Common myeloid progenitor, CD34-positive (primary cell): ENCODE measurements around the gene GPER1.
A peak's percentile ranks its signal among the peaks of the same experiment; 100 is the strongest.

Experiments used
- CTCF ChIA-PET: fragments of 350-600 bp; sonication (Branson Sonifier 250); formaldehyde crosslinking; loops from one replicate; lab custom pipeline; 2021; ENCODE audit warnings: antibody characterized with exemption; lab: Charles Lee
- POLR2A ChIA-PET: fragments of 350-600 bp; sonication (Branson Sonifier 250); formaldehyde crosslinking; loops from one replicate; lab custom pipeline; 2021; ENCODE audit warnings: antibody characterized with exemption; lab: Charles Lee
- DNase-seq, 3 donors: peaks; one replicate each; pipeline versions ENCODE4 v3.0.0 to v3.0.0-alpha.2; 2013
- H3K27ac ChIP-seq, 2 experiments: 1 replicate in 1 of 2; 2 replicates in 1 of 2; pipeline ENCODE4 v1.7.0; 2013; ENCODE audit warnings: inconsistent platforms in 2 of 2, low read length in 2 of 2, mild to moderate bottlenecking in 2 of 2, low read depth in 1 of 2, moderate library complexity in 1 of 2; ENCODE audit not compliant: severe bottlenecking in 2 of 2, insufficient read depth in 1 of 2, poor library complexity in 1 of 2
- H3K27me3 ChIP-seq, 5 experiments: replicated peaks in 2 of 5; 1 replicate in 3 of 5; 2 replicates in 2 of 5; pipeline versions ENCODE4 v1.6.1 to v1.7.0; 2013; ENCODE audit warnings: low read length in 4 of 5, mild to moderate bottlenecking in 2 of 5, moderate library complexity in 2 of 5, inconsistent platforms in 1 of 5; ENCODE audit not compliant: insufficient read depth in 5 of 5, control insufficient read depth in 4 of 5
- H3K36me3 ChIP-seq, 4 experiments: 1 replicate in 2 of 4; 2 replicates in 2 of 4; pipeline versions ENCODE4 v1.6.1 to v1.7.0; 2013; ENCODE audit warnings: low read length in 3 of 4, control low read depth in 1 of 4, mild to moderate bottlenecking in 1 of 4; ENCODE audit not compliant: control insufficient read depth in 4 of 4, insufficient read depth in 4 of 4
- H3K4me1 ChIP-seq, 4 experiments: 1 replicate in 3 of 4; 2 replicates in 1 of 4; pipeline versions ENCODE4 v1.6.1 to v1.7.1; 2013; ENCODE audit warnings: low read length in 3 of 4, mild to moderate bottlenecking in 3 of 4, control low read depth in 1 of 4, inconsistent platforms in 1 of 4, moderate library complexity in 1 of 4; ENCODE audit not compliant: control insufficient read depth in 4 of 4, insufficient read depth in 4 of 4; ENCODE audit errors: control extremely low read depth in 1 of 4
- H3K4me3 ChIP-seq, 7 experiments: 1 replicate in 4 of 7; 2 replicates in 3 of 7; pipeline versions ENCODE4 v1.5.1 to v1.7.0; 2013; ENCODE audit warnings: mild to moderate bottlenecking in 7 of 7, low read length in 6 of 7, moderate library complexity in 6 of 7, inconsistent platforms in 2 of 7, low read depth in 2 of 7, control low read depth in 1 of 7; ENCODE audit not compliant: insufficient read depth in 4 of 7, control insufficient read depth in 1 of 7; ENCODE audit errors: extremely low read depth in 1 of 7
- H3K9me3 ChIP-seq, 5 experiments: 1 replicate in 4 of 5; 2 replicates in 1 of 5; pipeline versions ENCODE4 v1.6.1 to v1.7.1; 2013; ENCODE audit warnings: low read length in 4 of 5, mild to moderate bottlenecking in 2 of 5, inconsistent platforms in 1 of 5, low read depth in 1 of 5, moderate library complexity in 1 of 5; ENCODE audit not compliant: control insufficient read depth in 4 of 5, insufficient read depth in 2 of 5; ENCODE audit errors: control extremely low read depth in 1 of 5
- WGBS: methylation state at CpG from one replicate; pipeline ENCODE4 v1.1.5; 2013; ENCODE audit not compliant: insufficient coverage; 5-methylcytosine and 5-hydroxymethylcytosine counted together

The GPER1 gene

GRCh38 chr7:1106793-1107421, 19.0 kb downstream of the GPER1 start:
- WGBS: 83% methylated on average over 16 of the region's 20 CpGs
- Histone ChIP-seq H3K4me1 (peaks cover 0 to 2% (median 0%) of the 10 kb centered on the region in 4 experiments), H3K36me3 (peaks cover 0 to 4% (median 0%) of the 10 kb centered on the region in 4 experiments), H3K27me3 (no peaks in the 10 kb centered on the region), H3K9me3 (no peaks in the 10 kb centered on the region), H3K27ac (no peak overlapping the region), H3K4me3 (no peak overlapping the region)
- ChIA-PET CTCF (interaction anchor here (1.6 to 1.8 kb wide), 2 partner anchors 21 to 68 kb away, joined by 4 read pairs; no protein-coding TSS in a partner anchor), POLR2A (no interaction called here)
- no peak for DNase-seq

GRCh38 chr7:1108264-1108920, 20.5 kb downstream of the GPER1 start:
- Histone ChIP-seq H3K27ac (no peak overlapping the region), H3K9me3 (no peaks in the 10 kb centered on the region), H3K27me3 (no peaks in the 10 kb centered on the region), H3K4me3 (no peak overlapping the region), H3K4me1 (peaks cover 0 to 2% (median 0%) of the 10 kb centered on the region in 4 experiments), H3K36me3 (peaks cover 0 to 5% (median 2%) of the 10 kb centered on the region in 4 experiments)
- CTCF ChIA-PET: interaction anchor here (1.0 kb wide), 1 partner anchor 115 kb away, joined by 3 read pairs; no protein-coding TSS in a partner anchor
- DNase-seq: peak in 2 of 3 donors; percentile 19
- POLR2A ChIA-PET: no interaction called here
- WGBS: 84% methylated on average over 22 of the region's 30 CpGs

- Histone ChIP-seq H3K4me3 (no peak overlapping the region), H3K36me3 (peaks cover 0 to 5% (median 2%) of the 10 kb centered on the region in 4 experiments), H3K4me1 (no peaks in the 10 kb centered on the region), H3K27me3 (no peaks in the 10 kb centered on the region), H3K9me3 (no peaks in the 10 kb centered on the region), H3K27ac (no peak overlapping the region)
- POLR2A ChIA-PET: no interaction called here
- CTCF ChIA-PET: no interaction called here
- no peak for DNase-seq
- 97% methylated on average over 37 of the region's 55 CpGs for WGBS
These were observed 21.8 kb downstream of the GPER1 start for GRCh38 chr7:1109581-1110310.

GRCh38 chr7:1110358-1110757, 22.4 kb downstream of the GPER1 start:
- Histone ChIP-seq H3K27ac (no peak overlapping the region), H3K4me1 (no peaks in the 10 kb centered on the region), H3K9me3 (no peaks in the 10 kb centered on the region), H3K27me3 (no peaks in the 10 kb centered on the region), H3K36me3 (peaks cover 0 to 5% (median 2%) of the 10 kb centered on the region in 4 experiments), H3K4me3 (no peak overlapping the region)
- WGBS: 97% methylated on average over 27 of the region's 28 CpGs
- CTCF ChIA-PET: no interaction called here
- POLR2A ChIA-PET: no interaction called here
- no peak for DNase-seq

- no peak for DNase-seq
- no peak overlapping the region for H3K4me3 ChIP-seq
- CTCF ChIA-PET: no interaction called here
- POLR2A ChIA-PET: no interaction called here
- no peak overlapping the region for H3K27ac ChIP-seq
- no peaks in the 10 kb centered on the region for H3K27me3 ChIP-seq
- H3K9me3 ChIP-seq: no peaks in the 10 kb centered on the region
- WGBS: 100% methylated on average over 1 of the region's 3 CpGs
- no peaks in the 10 kb centered on the region for H3K4me1 ChIP-seq
- H3K36me3 ChIP-seq: peaks cover 0 to 5% (median under 1%) of the 10 kb centered on the region in 4 experiments
These were observed 23.2 kb downstream of the GPER1 start for GRCh38 chr7:1111156-1111555.

- no peaks in the 10 kb centered on the region for H3K27me3 ChIP-seq
- POLR2A ChIA-PET: no interaction called here
- DNase-seq: no peak
- H3K9me3 ChIP-seq: no peaks in the 10 kb centered on the region
- 99% methylated on average over 9 of the region's 9 CpGs for WGBS
- no peak overlapping the region for H3K4me3 ChIP-seq
- peaks cover 0 to 5% (median 0%) of the 10 kb centered on the region in 4 experiments for H3K36me3 ChIP-seq
- no peak overlapping the region for H3K27ac ChIP-seq
- no peaks in the 10 kb centered on the region for H3K4me1 ChIP-seq
- CTCF ChIA-PET: interaction anchor here (1.0 kb wide), 2 partner anchors 13 to 26 kb away, joined by 3 read pairs; no protein-coding TSS in a partner anchor
These were observed 24.2 kb downstream of the GPER1 start for GRCh38 chr7:1112109-1112508.
